Adipose tissue (tissue), 3 donors: Measurements from ENCODE around the gene CARD9. TPM values are rescaled to one million over a fixed set of nuclear protein-coding genes. Genes with fewer than 3 reads are reported as not detected.
"Not testable (repeated sequence)": the region's sequence is repeated elsewhere in the genome, so short reads cannot be mapped to it uniquely, and the experiment has no call there.

Source experiments
- H3K27ac ChIP-seq: one replicate; pipeline ENCODE4 v1.5.1; 2013; ENCODE audit warnings: low read depth, low read length
- WGBS, 3 donors: extraction: QIAGEN DNeasy Blood & Tissue Kit; methylation state at CpG; one replicate each; pipeline ENCODE4 v1.1.7; 2013; 5-methylcytosine and 5-hydroxymethylcytosine counted together
- polyA plus RNA-seq, 3 donors: library from polyadenylated mRNA; stranded (reverse); fragments of 200-250 nt; gene quantifications; one replicate each; pipeline ENCODE4 v1.2.3, GENCODE V29; 2013
- donor health status: healthy with polysubstance abuse.
- donor health status: Bipolar disorder and iron deficiency.
- donor health status: healthy.

Gene CARD9
- polyA plus RNA-seq, 3 donors: 0.66 to 2.6 (median 2.2) TPM

DNA sequence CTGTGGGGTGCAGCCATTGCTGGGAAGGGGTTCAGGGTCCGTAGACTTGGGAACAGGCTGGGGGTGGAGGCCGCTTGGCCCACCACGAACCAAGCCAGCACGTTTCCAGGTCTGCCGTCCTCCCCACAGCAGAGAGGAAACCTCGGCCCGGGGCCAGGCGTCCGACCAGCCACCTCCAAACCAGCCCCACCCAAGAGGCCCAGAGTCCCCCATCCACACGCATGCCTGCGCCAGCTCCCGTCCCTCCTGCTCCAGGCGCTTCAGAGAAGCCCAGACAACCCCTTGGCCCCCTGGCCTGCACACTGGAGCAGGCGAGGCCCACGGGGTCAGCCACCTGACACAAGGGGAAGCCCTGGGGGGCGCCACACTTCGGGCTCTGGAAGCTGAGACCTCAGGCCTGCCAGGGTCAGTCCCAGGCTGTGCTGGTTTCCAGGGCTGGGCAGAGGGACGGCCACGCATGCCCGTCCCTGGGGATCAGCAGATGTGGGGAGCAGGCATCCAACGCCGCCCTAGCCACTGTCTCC, 16.2 kb downstream of the CARD9 start:
- 75 to 92% (median 78%) methylated on average over 18 to 22 of the region's 22 CpGs for WGBS, 3 donors
- H3K27ac ChIP-seq: no peak overlapping the region

DNA sequence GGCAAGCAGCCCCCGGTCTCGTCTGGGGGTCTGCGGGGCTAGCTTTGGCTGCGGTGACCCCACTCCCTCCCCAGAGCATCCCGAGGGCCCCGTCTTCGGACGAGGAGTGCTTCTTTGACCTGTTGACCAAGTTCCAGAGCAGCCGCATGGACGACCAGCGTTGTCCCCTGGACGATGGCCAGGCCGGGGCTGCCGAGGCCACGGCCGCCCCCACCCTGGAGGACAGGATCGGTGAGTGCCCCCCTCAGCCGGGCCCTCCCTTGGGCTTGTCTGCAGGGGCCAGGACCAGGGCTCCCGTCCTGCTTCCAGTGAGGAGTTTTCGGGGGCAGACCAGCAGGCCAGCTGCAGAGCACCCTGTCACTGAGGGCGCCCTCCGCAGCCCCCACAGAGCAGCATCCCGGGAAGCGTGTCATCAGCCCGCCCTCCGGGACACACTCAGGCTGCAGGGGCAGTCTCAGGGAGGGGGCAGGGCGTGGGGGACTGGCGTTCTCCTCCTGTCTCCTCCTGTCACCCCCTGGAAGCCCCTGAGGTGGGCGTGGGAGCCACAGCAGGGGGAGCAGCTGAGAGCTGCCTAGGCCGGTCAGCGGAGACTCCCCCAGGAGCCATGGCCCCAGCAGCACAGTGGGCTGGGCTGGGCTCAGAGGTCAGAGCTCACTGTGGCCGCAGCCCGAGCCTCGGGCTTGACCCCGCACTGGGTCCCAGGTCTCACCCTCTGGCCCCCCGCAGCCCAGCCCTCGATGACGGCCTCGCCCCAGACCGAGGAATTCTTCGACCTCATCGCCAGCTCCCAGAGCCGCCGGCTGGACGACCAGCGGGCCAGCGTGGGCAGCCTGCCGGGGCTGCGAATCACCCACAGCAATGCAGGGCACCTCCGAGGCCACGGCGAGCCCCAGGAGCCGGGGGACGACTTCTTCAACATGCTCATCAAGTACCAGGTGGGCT, 17.6 kb downstream of the CARD9 start:
- 65 to 81% (median 78%) methylated on average over 53 to 54 of the region's 54 CpGs for WGBS, 3 donors
- H3K27ac ChIP-seq: no peak overlapping the region

DNA sequence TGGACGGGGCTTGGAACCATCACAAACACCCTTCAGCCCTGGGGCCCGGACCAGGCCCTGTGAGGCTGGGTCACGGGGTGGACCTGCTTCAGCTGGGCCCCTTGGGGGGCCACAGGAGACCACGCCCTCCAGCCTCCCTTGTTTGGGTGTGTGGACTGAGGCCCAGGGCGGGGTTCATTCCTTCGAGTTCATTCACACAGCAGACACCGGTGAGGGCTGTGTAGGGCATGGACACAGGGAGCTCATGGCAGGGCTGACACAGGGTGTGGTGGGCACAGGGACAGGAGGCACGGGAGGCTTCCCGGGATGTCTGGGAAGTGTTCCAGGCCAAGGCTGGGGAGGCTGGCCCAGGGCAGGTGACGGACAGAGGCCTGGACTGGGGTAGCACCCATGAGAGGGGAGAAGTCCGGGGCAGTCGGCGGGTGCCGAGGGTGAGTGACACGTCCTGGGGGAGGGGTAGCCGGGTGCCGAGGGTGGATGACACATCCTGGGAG, 18.8 kb downstream of the CARD9 start:
- WGBS, 3 donors: 49 to 58% (median 53%) methylated on average over 17 of the region's 17 CpGs
- H3K27ac ChIP-seq: no peak overlapping the region

DNA sequence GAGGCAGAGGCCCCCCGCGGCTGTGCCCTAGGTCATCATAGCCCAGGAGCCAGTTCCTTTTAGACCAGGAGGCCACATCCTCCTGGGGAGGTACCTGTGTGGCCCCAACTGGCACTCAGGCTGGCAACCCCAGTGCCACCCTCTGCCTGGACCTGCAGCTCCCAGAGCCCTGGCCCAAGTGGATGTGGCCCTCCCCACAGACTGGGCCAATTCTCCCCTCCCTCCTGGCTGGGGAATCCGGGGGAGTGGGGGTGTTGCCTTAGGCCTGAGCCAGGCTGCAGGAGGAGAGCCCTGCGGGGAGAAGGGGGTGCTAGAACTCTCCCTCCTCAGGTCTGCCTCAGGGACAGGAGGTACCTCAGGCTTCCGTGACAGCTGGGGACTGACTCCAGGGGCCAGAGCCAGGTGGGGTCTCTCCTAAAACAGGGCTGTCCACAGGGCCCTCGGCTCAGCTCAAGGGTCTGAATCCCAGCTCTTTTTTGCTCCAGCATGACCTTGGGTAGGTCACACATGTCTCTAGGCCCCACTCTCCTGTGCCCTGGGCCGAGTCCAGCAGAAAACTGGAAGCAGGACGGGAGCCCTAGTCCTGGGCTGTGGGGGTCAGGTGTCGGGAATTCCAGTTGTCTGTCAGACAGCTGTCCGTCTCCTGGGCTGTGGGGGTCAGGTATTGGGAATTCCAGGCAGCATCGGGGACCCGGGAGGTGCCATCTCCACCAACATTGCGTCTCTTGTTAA, 19.5 kb downstream of the CARD9 start:
- 71 to 73% (median 72%) methylated on average over 12 to 13 of the region's 13 CpGs for WGBS, 3 donors
- no peak overlapping the region for H3K27ac ChIP-seq

DNA sequence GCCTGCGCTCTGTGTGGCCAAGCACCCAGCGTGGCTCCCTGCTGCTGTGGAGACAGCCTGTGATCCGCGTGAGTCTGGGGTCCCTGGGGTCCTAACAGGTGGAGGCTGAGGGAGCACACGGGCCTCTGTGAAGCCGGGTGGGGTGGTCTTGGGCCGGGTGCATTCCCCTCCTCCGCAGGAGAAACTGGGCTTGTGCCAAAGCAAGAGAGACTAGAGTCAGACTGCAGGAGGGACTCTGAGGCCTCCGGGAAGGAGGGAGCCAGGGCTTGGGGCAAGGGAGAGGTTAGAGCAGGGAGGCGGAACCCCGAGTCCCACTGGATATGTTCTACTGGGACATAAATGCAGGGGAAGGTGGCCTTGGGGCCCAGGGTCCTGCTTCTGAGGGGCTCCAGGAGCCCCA, 20.4 kb downstream of the CARD9 start:
- WGBS, 3 donors: 79 to 87% (median 84%) methylated on average over 11 of the region's 11 CpGs
- H3K27ac ChIP-seq: no peak overlapping the region

DNA sequence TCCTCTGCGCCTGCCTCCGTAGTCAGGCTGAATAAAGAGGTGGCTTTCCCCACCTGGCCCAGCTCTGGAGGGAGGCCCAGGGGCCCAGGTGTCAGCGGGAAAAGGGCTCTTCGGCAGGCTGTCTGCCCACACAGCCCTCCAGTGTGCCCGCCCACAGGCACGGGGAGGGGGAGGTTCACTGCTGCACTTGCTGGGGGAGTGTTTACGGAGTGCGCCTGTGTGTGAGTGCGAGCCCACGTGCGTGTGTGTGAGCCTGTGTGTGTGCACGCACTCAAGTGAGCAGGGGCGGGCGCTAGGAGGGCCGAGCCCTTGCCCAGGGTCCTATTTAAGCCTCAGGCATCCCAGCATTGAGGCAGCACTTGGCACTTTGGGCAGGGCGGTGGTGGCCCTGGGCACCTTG, 20.8 kb downstream of the CARD9 start:
- no peak overlapping the region for H3K27ac ChIP-seq
- 78 to 80% (median 79%) methylated on average over 16 of the region's 16 CpGs for WGBS, 3 donors

DNA sequence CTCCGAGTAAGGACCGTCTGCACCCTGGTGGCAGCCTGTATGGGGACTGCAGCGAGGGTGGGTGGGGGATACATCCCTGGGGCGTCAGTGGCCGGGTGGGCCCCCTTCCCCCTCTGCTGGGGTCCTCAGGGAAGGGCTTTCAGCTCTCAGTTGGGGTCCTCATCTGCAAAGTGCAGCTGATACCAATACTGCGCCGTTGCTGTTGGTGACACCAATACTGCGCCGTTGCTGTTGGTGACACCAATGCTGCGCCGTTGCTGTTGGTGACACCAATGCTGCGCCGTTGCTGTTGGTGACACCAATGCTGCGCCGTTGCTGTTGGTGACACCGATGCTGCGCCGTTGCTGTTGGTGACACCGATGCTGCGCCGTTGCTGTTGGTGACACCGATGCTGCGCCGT, 21.6 kb downstream of the CARD9 start:
- not testable (repeated sequence) for H3K27ac ChIP-seq

DNA sequence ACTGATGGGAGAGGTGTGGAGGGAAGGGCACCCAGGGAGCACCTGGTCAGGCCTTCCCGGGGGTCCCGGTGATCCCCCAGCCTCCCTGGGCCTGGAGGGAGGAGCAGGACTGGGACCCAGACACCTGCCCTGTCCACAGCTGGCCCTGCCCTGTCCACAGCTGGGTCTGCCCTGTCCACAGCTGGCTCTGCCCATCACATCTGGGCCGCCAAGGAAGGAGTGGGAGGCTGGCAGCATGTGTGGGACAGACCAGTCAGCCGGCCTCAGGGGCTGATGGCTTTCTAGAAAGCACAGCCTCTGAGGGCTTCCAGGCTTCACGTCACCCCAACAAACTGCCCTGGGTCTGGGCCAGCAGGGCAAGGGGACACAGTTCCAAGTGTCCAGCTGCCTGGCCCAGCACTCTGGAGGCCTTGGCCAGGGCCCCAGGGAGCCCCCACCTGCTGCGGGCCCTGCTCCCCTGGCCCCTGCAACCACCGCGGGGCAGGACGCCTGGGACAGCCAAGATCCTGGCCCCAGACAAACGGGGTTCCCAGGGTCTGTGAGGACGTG, 22.1 kb downstream of the CARD9 start:
- WGBS, 3 donors: 80 to 86% (median 84%) methylated on average over 11 of the region's 11 CpGs
- no peak overlapping the region for H3K27ac ChIP-seq

More for the DNA sequence above, 21.6 kb downstream of the CARD9 start:
- WGBS, 3 donors: 92 to 97% (median 96%) methylated on average over 13 to 22 of the region's 24 CpGs

DNA sequence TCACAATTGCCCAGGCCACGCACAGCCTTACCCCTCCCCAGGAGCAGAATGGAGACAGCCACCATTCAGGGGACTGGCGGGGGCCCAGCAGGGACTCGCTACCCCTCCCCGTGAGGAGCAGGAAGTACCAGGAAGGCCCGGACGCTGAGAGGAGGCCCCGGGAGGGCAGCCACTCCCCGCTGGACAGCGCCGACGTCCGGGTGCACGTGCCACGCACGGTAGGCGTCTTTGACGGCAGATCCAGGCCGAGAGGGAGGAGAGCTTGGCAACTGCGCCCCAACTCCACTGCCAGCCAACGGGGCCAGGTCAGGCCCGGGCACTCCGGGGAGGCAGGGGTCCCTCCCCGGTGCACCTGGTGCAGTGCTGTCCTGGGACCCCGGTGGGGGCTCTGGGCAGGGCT, 23.9 kb downstream of the CARD9 start:
- H3K27ac ChIP-seq: no peak overlapping the region
- 86 to 91% (median 89%) methylated on average over 17 to 24 of the region's 24 CpGs for WGBS, 3 donors

DNA sequence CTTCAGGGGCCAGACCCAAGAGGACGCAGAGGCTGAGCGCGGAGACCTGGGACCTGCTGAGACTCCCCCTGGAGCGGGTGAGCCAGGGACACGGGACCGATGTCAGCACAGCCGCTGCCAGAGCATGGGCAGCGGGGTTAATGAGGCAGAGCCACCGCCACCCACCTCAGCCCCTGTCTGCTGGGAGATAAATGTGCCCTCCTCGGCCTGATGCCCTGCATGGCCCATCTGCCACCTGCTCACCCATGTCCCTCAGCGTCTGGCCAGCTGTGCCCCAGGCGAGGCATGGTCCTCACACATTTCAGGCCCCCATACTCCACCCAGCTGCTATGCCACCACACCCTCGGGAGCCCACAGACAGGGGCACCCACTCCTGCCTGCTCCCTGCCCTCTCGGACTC, 24.8 kb downstream of the CARD9 start:
- H3K27ac ChIP-seq: no peak overlapping the region
- WGBS, 3 donors: 82 to 93% (median 91%) methylated on average over 11 to 14 of the region's 14 CpGs

DNA sequence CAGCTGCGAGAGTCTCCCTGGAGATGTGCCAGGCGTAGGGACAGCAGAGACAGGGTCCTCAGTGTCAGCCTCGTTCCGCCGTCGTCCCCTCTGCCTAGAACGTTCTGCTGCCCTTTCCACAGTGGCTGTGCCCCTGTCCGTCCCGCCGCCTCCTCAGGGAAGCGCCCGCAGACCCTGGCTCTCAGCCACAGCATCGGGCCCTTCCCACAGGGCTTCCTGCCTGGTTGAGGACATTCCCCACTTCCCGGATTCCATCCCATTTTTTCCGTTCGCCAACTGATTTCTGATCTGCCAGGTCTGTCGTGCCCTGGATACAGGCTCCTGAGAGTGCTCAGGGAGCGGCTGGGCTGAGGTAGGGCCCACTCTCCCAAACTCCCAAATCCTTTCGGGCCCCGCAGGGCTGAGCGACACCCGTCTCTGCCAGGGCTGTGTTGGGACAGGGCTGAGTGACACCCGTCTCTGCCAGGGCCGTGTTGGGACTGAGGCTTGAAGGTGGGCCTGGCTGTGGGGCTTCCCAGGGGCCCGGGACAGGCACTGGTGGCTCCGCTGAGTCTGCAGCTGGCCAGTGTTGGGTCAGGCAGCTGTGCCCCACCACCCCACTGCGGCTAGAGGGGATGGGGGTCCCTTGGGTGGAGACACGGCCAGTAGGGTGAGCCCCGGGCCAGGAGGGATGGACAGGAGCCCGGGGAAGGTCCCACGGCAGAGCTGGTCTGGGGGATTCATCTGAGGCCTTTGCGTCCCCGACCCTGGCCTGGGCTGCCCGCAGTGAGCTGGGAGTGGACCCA, 25.8 kb downstream of the CARD9 start:
- 75 to 83% (median 77%) methylated on average over 29 to 34 of the region's 34 CpGs for WGBS, 3 donors
- no peak overlapping the region for H3K27ac ChIP-seq

DNA sequence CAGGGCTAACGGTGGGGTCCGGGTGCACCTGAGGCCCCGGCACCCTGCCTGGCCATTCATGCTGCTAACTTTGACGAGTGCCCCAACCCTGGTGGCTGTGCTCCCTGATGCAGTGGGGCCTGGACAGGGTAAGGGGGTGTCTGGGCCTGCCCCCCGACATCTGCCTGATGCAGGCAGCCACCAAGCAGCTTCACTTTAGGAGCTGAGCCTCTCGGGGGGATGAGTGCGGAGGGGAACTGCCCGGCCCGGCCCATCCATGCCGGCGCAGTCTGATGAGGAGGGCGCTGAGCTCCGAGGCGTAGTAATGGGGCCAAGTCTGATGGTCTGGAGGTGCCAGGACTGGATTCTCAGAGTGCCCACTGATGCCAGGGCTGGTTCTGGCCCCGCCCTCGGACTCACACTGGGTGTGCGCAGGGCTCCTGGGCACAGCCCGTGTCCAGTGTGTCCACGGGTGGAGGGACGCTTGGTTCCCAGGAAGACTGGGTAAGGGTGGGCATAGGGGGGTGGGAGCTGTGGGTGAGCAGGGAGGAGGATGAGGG, 26.5 kb downstream of the CARD9 start:
- WGBS, 3 donors: 83 to 87% (median 86%) methylated on average over 20 of the region's 20 CpGs

DNA sequence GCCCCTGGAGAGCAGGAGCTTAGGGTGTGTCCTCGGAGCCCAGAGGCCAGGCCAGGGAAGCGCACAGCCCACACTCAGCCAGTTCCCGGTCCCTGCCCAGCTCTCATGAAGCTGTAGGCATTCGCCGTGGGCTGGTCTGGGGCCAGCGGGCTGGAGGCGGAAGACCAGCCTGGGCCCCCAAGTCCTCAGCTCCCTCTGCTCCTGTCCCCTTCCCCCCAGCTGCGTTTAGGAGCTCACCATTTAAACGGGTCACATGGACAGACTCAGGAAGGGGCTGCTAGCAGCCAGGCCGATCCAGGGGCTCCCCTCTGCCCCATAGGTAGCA, 27.4 kb downstream of the CARD9 start:
- 48 to 65% (median 59%) methylated on average over 8 to 10 of the region's 10 CpGs for WGBS, 3 donors
- no peak overlapping the region for H3K27ac ChIP-seq

More for the DNA sequence above, 26.5 kb downstream of the CARD9 start:
- no peak overlapping the region for H3K27ac ChIP-seq

DNA sequence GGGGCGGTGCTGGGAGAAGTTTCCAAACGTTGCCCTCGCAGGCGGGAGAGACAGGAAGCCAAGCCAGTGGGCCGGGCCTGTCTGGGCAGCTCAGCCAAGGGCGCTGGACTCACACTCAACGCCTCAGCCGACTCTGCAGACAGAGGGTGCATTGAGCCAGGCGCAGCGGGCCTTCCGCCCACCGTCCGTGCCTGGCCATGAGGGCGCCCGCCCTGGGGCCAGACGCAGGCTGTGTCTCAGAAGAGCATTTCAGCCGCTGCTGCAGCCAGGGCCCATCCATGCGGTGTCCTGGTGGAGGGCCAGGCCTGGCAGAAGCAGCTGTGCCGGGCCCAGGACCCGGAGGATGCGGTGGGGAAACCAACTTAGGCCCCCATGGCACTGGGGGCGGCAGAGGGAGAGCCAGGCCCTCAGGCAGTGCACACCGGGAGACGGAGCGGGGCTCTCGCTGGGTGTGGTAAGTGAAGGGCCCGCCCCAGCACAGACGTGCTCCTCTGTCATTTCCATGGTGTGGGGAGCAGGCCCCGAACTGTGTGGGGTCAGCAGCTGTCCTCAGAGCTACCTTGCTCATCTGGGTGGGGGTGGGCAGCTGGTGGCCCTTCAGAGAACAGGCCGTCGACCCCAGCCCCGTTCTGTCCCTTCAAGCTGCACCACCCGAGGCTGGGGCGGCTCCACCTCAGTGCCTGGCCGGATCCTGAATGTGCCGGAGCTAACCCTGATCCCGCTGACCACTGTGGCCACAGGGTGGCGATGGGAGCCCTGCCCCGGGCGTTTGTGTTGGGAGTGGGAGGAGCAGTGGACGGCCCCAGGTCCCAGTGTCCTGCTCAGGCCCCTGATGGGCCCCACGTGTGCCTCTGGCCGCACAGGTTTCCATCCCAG, 27.9 kb downstream of the CARD9 start:
- WGBS, 3 donors: 40 to 62% (median 49%) methylated on average over 40 to 43 of the region's 43 CpGs
- no peak overlapping the region for H3K27ac ChIP-seq

DNA sequence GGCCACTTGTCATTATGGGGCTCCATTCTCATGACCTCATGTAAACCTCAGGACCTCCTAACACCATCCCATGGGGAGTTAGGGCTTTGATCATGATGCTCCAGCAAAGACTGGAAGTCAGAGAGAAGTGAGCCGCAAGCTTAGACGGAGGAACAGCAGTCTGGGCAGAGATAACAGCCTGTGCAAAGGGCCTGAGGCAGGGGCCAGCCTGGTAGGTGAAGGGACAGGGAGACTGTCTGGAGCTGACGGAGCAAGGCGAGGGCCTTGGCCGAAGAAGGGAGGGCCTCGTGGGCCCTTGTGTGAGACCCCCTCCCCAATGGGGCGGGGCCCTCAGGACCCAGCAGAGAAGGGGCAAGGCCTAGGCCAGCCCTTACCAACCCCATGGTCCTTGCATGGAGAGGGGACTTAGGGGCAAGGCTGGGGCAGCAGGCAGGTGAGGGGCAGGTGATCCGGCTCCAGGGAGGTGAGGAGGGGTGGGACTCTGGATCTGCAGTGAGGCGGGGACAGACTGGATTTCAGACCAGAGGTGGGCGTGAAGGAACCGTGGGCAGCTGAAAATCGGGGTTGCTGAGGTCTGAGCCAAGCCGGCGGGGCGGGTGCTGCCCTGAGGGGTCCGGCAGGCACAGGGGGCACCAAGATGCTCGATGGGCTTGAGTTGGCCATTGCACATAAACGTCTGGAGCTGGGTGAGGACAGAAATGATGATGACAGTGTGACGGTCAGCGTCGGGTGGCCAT, 28.8 kb downstream of the CARD9 start:
- no peak overlapping the region for H3K27ac ChIP-seq
- WGBS, 3 donors: 71 to 78% (median 77%) methylated on average over 21 of the region's 21 CpGs

DNA sequence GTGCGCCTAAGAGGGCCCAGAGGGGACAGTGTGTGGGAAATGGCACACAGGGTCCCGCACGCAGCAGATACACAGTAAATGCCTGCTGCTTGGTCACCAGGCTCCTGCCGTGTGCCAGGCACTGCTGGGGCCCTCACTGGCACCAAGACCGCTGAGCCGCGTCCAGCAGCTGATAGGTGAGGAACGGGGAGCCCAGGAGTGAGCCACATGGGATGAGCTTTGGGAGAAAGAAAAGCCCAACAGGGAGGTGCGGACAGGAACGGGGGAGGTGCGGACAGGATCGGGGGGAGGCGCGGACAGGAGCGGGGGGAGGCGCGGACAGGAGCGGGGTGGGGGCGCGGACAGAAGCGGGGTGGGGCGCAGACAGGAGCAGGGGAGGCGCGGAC, 29.6 kb downstream of the CARD9 start:
- 93 to 96% (median 96%) methylated on average over 13 to 24 of the region's 24 CpGs for WGBS, 3 donors
- H3K27ac ChIP-seq: no peak overlapping the region
